Measurements from ENCODE around the gene SLC38A11. TPM values are rescaled to one million over a fixed set of nuclear protein-coding genes. Genes with fewer than 3 reads are reported as not detected.
"Not testable (repeated sequence)": the region's sequence is repeated elsewhere in the genome, so short reads cannot be mapped to it uniquely, and the experiment has no call there.

Gene SLC38A11, protein sequence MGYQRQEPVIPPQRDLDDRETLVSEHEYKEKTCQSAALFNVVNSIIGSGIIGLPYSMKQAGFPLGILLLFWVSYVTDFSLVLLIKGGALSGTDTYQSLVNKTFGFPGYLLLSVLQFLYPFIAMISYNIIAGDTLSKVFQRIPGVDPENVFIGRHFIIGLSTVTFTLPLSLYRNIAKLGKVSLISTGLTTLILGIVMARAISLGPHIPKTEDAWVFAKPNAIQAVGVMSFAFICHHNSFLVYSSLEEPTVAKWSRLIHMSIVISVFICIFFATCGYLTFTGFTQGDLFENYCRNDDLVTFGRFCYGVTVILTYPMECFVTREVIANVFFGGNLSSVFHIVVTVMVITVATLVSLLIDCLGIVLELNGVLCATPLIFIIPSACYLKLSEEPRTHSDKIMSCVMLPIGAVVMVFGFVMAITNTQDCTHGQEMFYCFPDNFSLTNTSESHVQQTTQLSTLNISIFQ
- total RNA-seq = not detected in 2 replicates

DNA sequence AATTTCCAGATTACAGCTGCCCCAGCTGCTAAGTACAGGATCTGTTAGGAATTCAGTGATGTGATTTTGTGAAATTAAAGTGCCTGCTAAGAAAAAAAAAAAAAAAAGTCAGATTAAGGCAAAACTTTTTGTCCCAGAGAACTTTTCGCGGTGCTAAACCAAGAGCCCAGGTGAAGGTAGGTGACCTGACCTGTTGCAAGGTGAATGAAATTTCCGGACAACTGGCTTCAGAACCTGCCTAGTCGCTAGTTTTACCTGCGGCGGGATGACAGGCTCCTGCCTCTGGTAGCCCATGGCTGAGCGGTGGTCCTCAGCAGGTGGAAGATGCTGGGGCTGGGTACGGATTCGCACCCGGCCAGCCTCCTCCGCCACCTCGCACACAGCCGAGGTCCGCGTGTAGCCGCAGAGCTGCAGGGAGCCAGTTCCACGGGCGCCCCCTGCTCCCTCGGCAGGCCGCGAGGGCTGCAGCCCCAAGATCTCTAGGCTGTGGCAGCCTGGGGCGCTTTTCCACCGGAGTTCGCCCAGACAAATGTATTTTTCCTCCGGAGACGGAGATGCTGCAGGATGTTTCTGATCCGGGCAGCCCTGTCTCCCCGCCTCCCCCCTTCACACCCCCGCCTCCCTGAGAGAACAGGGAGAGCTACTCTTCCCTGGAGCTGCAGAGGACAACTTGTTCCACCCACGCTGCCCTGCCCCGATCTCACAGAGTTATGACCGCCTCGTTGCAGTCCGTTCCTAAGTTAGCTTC, at the start of gene SLC38A11:
SLC38A11 (minus strand) TSS at position 572 of the 748 bp plus-strand sequence; CDS start at position 294, 278 bp downstream.
- FAIRE-seq (no peak), DNase-seq (ENCODE audit: low read depth) (no peak)
- TF ChIP-seq, protein P1, sequence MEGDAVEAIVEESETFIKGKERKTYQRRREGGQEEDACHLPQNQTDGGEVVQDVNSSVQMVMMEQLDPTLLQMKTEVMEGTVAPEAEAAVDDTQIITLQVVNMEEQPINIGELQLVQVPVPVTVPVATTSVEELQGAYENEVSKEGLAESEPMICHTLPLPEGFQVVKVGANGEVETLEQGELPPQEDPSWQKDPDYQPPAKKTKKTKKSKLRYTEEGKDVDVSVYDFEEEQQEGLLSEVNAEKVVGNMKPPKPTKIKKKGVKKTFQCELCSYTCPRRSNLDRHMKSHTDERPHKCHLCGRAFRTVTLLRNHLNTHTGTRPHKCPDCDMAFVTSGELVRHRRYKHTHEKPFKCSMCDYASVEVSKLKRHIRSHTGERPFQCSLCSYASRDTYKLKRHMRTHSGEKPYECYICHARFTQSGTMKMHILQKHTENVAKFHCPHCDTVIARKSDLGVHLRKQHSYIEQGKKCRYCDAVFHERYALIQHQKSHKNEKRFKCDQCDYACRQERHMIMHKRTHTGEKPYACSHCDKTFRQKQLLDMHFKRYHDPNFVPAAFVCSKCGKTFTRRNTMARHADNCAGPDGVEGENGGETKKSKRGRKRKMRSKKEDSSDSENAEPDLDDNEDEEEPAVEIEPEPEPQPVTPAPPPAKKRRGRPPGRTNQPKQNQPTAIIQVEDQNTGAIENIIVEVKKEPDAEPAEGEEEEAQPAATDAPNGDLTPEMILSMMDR (IDR thresholded peaks at IDR 0.05; ENCODE audit: insufficient read depth, low read length, severe bottlenecking) = peak; percentile 13
- Histone ChIP-seq H3K4me3 (ENCODE audit: low read depth, low read length) (peak within 1 kb of the TSS; percentile 20), H3K36me3 (ENCODE audit: control insufficient read depth, insufficient read depth, low read length) (no peaks in the 10 kb centered on the region), H3K27me3 (ENCODE audit: control insufficient read depth, insufficient read depth, low read length) (no peaks in the 10 kb centered on the region)

DNA sequence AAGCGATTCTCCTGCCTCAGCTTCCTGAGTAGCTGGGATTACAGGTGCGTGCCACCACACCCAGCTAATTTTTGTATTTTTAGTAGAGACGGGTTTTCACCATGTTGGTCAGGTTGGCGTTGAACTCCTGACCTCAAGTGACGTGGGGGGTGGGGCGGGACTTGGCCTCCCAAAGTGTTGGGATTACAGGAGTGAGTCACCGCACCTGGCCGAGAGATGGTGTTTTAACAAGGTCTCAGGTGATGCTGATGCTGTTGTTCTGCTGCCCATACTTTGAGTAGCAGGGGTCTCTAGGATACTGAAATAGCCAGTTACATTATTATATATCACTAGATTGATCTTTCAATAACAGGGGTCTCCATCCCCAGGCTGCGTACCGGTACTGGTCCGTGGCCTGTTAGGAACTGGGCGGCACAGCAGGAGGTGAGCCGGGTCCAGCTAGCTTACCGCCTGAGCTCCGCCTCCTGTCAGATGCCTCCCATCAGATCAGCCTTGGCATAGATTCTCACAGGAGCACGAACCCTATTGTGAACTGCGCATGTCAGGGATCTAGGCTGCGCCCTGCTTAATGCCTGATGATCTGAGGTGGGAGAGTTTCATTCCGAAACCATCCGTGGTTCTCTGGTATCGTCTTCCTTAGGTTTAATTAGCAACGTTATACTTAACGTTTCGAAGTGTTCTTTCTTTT, 48.3 kb upstream of the SLC38A11 start:
- TF ChIP-seq, protein P1 (IDR thresholded peaks at IDR 0.05; ENCODE audit: insufficient read depth, low read length, severe bottlenecking) = no peak
- DNase-seq (ENCODE audit: low read depth) = no peak
- FAIRE-seq = no peak

DNA sequence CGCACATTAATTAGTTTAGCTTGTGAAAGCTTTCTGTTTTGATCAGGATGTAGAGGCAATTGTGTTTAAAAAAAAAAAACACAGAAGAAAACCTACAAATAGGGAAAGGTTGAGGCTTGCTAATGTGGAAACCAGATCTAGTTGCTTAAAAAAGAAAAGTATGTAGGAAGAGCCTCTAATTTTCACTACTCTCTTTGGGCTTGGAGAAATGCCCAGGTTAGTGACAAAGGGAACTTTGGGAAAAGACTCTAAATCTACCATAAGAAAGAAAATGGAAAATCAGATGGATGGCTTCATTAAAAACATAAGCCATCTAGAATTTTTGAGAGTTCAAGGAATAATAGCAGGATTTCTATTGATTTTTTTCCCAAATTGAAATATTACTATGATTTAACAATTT, 47.3 kb upstream of the SLC38A11 start:
- H3K4me3 ChIP-seq (ENCODE audit: low read depth, low read length) = no peak overlapping the region
- DNase-seq (ENCODE audit: low read depth) (no peak), FAIRE-seq (no peak)
- no peaks in the 10 kb centered on the region for H3K27me3 ChIP-seq (ENCODE audit: control insufficient read depth, insufficient read depth, low read length)
- TF ChIP-seq, protein P1 (IDR thresholded peaks at IDR 0.05; ENCODE audit: insufficient read depth, low read length, severe bottlenecking) = no peak
- no peaks in the 10 kb centered on the region for H3K36me3 ChIP-seq (ENCODE audit: control insufficient read depth, insufficient read depth, low read length)

More for the DNA sequence above, 48.3 kb upstream of the SLC38A11 start:
- H3K36me3 ChIP-seq (ENCODE audit: control insufficient read depth, insufficient read depth, low read length) = no peaks in the 10 kb centered on the region
- no peak overlapping the region for H3K4me3 ChIP-seq (ENCODE audit: low read depth, low read length)
- no peaks in the 10 kb centered on the region for H3K27me3 ChIP-seq (ENCODE audit: control insufficient read depth, insufficient read depth, low read length)

DNA sequence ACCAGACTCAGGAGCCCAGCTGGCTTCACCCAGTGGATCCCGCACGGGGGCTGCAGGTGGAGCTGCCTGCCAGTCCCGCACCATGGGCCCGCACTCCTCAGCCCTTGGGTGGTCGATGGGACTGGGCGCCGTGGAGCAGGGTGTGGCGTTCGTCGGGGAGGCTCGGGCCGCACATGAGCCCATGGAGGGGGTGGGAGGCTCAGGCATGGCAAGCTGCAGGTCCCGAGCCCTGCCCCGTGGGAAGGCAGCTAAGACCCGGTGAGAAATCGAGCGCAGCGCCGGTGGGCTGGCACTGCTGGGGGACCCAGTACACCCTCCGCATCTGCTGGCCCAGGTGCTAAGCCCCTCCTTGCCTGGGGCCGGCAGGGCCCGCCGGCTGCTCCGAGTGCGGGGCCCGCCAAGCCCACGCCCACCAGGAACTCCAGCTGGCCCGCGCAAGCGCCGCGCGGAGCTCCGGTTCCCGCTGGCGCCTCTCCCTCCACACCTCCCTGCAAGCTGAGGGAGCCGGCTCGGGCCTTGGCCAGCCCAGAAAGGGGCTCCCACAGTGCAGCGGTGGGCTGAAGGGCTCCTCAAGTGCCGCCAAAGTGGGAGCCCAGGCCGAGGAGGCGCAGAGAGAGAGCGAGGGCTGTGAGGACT, 39.5 kb upstream of the SLC38A11 start:
- not testable (repeated sequence) for FAIRE-seq; H3K36me3 ChIP-seq (ENCODE audit: control insufficient read depth, insufficient read depth, low read length); H3K4me3 ChIP-seq (ENCODE audit: low read depth, low read length); DNase-seq (ENCODE audit: low read depth); H3K27me3 ChIP-seq (ENCODE audit: control insufficient read depth, insufficient read depth, low read length)

DNA sequence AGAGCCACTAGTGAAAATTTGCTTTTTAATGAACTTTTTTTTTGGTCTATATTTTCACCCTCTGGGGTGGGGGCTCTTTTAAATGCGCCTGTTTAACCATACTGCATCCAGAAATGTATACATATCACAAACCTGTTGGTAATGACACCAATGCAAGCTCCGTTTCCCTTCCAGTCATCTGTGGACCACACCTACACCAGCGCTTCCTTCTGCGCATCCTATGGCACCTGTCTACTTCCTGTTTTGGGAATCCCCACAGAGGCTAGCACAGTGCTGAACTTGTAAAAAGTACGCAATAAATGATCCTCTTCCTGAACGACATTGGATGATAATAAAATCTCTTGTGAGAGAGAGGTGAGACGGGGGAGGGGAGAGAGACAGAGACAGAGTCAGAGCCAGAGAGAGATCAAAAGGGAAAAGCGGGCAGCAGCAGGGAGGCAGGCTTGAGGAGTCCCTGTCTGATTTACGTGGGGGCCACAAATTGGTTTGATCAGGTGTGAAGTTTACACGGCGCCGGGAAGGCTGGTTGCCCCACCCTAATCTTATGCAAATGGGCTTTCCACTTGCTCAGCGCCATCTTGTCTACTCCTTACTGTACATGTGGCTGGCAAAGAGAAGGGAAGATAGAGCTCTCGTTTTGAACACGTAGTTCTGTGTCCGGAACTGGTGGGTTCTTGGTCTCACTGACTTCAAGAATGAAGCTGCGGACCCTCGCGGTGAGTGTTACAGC, 38.1 kb upstream of the SLC38A11 start:
- no peak for DNase-seq (ENCODE audit: low read depth)
- no peak for FAIRE-seq
- H3K27me3 ChIP-seq (ENCODE audit: control insufficient read depth, insufficient read depth, low read length) = no peaks in the 10 kb centered on the region
- no peak overlapping the region for H3K4me3 ChIP-seq (ENCODE audit: low read depth, low read length)
- TF ChIP-seq, protein P1 (IDR thresholded peaks at IDR 0.05; ENCODE audit: insufficient read depth, low read length, severe bottlenecking) = no peak
- H3K36me3 ChIP-seq (ENCODE audit: control insufficient read depth, insufficient read depth, low read length) = no peaks in the 10 kb centered on the region
